Epithelial cell of umbilical artery (primary cell): Measurements from ENCODE around the gene NPNT. TPM values are rescaled to one million over a fixed set of nuclear protein-coding genes. Genes with fewer than 3 reads are reported as not detected.

Experiments used
- total RNA-seq: library from RNA; depleted of rRNA; stranded (reverse); fragments of >200 nt; gene quantifications from 2 replicates; pipeline ENCODE4 v1.2.3, GENCODE V29; 2014

Gene NPNT
- not detected in 2 replicates for total RNA-seq

GRCh38 chr4:105894660-105895582 is at the start of gene NPNT:
NPNT (plus strand) TSS chr4:105895471; CDS start chr4:105895653, 182 bp downstream.

Other genes starting within 250 kb of the NPNT start
- 17.2 and 20.2 TPM in 2 replicates for gene INTS12, start 186.8 kb upstream of the NPNT start, total RNA-seq
- 12.3 and 15.3 TPM in 2 replicates for gene GSTCD, start 186.7 kb upstream of the NPNT start, total RNA-seq